GM12864 (cell line): ENCODE data around the gene DIAPH1.

Source experiments
- DNase-seq: peaks from one replicate; pipeline ENCODE4 v3.0.0-alpha.2; 2011; ENCODE audit warnings: low read depth
- H3K4me3 ChIP-seq: 2 replicates; pipeline ENCODE4 v1.5.1; 2011; ENCODE audit warnings: mild to moderate bottlenecking, low read depth, low read length, control low read depth
- TF ChIP-seq, protein P1 (sequence below): IDR thresholded peaks from 2 replicates; pipeline ENCODE4 v1.5.1; 2011; ENCODE audit warnings: low read depth, mild to moderate bottlenecking, moderate library complexity, low read length, control low read depth, inconsistent platforms; ENCODE audit errors: missing control alignments

DIAPH1 gene

DNA sequence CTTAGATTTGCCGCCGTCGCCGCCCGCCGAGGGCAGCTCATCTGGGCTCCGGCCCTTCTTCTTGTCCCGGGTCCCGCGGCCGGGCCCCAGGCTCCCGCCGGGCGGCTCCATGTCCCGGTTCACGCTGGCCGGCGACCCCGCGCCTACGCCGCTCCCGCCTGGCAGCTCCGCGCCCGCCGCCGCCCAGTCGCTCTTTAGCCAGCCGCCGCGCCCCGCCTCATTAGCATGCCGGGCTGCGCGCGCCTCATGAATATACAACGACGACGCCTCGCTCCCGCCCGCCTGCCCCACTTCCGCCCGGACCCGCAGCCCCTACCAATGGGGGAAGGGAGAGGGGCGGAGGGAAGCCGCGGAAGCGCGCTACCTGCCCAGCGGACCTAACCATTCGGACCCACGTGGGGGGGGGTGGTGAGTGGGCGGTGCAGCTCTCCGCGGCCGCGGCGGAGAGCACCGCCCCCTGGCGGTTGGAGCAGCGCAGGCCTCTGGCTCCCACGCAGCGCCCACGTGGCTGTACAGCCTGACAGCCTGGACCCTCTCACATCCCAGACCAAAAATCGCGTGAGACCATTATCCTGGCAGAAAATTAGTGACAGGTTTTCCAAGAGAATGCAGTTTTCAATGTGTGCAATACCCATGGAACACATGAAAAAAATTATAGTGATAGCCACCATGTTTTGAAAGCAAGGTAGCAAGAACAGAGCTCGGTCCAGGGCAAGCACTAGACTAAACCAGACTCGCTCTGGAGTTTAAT lies at the start of gene DIAPH1:
Gene DIAPH1 (minus strand): TSS at position 197 of the 751 bp plus-strand sequence. CDS start 86 bp downstream, at position 111.
- TF ChIP-seq, protein P1, sequence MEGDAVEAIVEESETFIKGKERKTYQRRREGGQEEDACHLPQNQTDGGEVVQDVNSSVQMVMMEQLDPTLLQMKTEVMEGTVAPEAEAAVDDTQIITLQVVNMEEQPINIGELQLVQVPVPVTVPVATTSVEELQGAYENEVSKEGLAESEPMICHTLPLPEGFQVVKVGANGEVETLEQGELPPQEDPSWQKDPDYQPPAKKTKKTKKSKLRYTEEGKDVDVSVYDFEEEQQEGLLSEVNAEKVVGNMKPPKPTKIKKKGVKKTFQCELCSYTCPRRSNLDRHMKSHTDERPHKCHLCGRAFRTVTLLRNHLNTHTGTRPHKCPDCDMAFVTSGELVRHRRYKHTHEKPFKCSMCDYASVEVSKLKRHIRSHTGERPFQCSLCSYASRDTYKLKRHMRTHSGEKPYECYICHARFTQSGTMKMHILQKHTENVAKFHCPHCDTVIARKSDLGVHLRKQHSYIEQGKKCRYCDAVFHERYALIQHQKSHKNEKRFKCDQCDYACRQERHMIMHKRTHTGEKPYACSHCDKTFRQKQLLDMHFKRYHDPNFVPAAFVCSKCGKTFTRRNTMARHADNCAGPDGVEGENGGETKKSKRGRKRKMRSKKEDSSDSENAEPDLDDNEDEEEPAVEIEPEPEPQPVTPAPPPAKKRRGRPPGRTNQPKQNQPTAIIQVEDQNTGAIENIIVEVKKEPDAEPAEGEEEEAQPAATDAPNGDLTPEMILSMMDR: peak; percentile 94
- DNase-seq: peak; percentile 95
- H3K4me3 ChIP-seq: peak within 1 kb of the TSS; percentile 79

DNA sequence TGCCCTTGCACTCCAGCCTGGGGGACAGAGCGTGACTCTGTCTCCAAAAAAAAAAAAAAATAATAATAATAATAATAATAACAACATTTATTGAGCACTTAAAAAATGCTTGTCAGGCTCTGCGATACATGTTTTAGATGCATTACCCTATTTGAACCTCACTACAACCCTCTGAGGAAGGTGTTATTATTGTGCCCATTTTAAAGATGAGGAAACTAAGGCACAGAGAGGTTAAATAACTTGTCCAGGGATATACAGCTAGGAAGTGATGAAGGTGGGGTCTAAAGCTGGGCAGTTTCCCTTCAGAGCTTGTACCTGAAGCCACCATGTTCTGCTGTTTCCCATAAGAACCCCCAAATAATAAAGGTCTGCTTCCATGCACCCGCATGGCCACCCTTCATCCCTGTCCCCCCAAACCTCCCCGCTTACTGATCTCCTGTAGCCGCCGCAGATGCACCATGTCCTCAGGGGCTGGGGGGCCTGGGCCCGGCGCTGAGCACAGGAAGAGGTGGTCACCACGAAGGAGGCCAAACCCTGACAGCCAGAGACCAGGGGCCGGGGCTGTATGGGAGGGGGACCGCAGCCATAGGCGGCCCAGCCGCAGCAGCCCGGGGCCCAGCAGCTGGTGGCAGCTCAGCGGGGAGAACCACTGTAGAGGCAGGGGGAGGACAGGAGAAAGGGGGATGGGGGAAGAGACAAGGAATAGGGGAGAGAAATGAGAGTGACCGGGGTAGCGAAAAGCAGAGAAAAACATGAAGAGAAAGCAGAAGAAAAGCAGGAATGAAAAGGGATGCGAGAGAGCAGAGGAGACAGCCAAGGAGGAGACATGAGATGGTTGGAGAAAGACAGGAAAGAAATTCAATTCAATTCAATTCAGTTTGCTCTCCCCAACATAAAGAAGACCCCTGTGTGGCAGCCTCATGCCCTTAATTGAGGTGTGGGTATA lies 47.5 kb upstream of the DIAPH1 start:
- H3K4me3 ChIP-seq: no peak overlapping the region
- TF ChIP-seq, protein P1: no peak
- DNase-seq: no peak

DNA sequence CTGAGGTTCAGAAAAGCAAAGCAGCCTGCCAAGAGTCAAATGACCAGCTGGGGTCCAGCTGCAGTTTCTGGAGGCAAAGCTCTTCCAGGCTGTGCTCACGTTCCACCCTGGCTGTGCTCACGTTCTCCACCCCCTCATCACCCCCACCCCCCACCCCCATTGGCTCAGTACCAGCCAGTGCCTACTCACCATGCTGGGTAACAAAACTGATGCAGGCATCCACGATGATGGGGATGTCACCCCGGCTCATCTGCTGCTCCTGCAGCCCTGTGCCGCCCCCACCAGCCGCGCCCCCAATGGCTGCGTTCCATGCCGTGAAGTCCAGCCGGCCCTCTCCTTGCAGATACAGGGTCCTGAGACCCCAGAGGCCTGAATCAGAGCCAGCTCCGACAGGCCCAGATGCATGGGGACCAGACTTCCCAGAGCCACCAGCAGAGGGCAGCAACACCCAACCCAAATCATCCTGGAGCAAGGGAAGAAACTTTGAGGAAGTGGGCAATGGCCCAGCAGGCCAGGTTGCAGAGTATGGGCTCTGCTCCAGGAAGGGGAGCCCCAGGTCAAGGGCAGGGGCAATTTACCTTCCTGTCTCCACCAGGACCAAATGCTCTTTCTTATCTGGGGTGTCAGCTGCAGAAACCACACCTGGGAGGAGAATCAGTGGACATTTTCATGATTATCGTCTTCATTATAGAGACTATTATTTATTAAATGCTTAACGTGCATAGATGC lies 46.1 kb upstream of the DIAPH1 start:
- peak; percentile 36 for DNase-seq
- H3K4me3 ChIP-seq: no peak overlapping the region
- TF ChIP-seq, protein P1: peak; percentile 97

DNA sequence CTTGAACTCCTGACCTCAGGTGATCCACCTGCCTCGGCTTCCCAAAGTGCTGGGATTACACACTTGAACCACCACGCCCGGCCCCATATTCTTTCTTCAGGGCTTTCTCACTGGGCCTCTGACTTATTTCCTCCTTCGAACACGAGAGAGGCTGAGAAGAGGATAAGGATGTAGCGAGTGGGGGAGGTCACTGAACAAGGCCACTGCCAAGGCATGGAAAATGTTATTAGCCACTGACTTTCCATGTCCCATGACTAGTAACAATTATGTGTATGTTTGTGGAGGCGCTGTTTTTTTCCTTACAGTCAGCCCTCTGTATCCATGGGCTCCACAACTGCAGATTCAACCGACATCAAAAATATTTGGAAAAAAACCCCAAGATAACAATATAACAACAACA lies 44.7 kb upstream of the DIAPH1 start:
- TF ChIP-seq, protein P1: no peak
- no peak for DNase-seq
- H3K4me3 ChIP-seq: no peak overlapping the region

DNA sequence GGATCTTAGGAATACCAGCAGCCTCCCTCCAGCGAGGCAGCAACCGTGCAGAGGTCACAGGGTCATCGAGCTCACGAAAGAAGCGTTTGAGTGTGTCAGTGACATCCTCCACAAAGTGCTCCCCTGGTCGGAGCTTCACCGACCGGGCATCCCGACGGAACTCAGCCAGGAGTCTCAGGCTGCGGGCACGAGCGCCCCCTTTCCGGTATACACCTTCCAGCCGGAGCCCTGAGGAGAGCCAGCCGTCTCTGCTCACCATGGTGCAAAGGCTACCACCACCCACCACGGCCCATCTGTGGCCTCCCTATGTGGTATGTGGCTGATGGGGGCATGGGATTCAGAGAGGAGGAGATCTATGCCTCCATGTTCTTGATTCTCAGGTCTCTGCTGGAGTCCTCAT lies 43.2 kb upstream of the DIAPH1 start:
- H3K4me3 ChIP-seq: no peak overlapping the region
- TF ChIP-seq, protein P1: no peak
- DNase-seq: no peak

DNA sequence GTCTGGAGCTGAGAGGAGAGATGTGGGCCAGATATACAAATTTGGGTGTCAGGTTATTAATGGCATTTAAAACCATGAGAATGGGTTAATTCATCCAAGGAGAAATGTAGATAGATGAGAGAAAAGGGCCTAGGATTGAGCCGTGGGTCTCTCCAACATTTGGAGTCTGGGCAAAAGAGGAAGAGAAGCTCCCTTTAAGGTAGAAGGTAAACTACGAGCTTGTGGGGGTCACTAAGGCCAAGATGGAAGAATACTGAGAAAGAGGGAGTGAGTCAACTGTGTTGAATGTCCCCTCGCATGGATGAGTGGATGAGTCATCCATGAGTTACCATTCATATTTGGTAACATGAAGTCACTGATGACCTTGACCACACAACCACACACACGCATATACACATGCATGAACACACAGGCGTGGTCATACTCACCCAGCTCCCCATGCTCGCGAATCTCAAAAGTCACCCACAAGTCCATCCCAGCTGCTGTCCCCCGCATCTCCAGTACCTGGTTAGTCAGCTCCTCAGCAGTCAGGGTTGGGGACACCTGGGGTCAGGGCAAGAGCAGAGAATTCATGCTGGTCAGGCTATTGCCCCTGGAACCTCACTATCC lies 39.2 kb upstream of the DIAPH1 start:
- no peak for DNase-seq
- no peak overlapping the region for H3K4me3 ChIP-seq
- TF ChIP-seq, protein P1: no peak
